GM12878 (cell line): ENCODE measurements around the gene ARL2. TPM values are rescaled to one million over a fixed set of nuclear protein-coding genes. Genes with fewer than 3 reads are reported as not detected.

Experiments used
- ATAC-seq: fragments of 200-7000 bp; cut with Tn5 transposase; 3 replicates; pipeline ENCODE4 v1.9.1; 2020; ENCODE audit warnings: mild to moderate bottlenecking, moderate library complexity
- BruUV-seq: library from RNA; stranded (reverse); fragments of 400-500 nt; replicated peaks from 2 replicates; lab custom pipeline; 2021; lab: Mats Ljungman, UMichigan
- CTCF ChIA-PET: fragments of 300-600 bp; sonication (Branson Sonifier 250); formaldehyde crosslinking; extraction: SDS; loops from one replicate; lab custom pipeline; 2021; ENCODE audit warnings: inconsistent platforms; lab: Yijun Ruan, JAX
- POLR2A ChIA-PET: fragments of 350-600 bp; formaldehyde crosslinking; extraction: SDS; loops from one replicate; lab custom pipeline; 2021; ENCODE audit warnings: inconsistent platforms; lab: Charles Lee
- RAD21 ChIA-PET: fragments of 300-600 bp; sonication (Branson Sonifier 250); formaldehyde crosslinking; loops from one replicate; lab custom pipeline; 2023; ENCODE audit warnings: antibody characterized with exemption; ENCODE audit not compliant: unreplicated experiment; lab: Charles Lee
- SMC1A ChIA-PET: fragments of 300-600 bp; sonication (Branson Sonifier 250); formaldehyde crosslinking; loops from one replicate; lab custom pipeline; 2023; ENCODE audit not compliant: unreplicated experiment, uncharacterized antibody; lab: Charles Lee
- DNase-seq: peaks from one replicate; pipeline ENCODE4 v3.0.0-alpha.2; 2011; ENCODE audit warnings: low read depth, low spot score
- FAIRE-seq: peaks from 3 replicates; lab custom pipeline; 2011; peaks lifted over from hg19 to GRCh38; lab: Jason Lieb, UNC
- H2AFZ ChIP-seq: 2 replicates; pipeline ENCODE4 v1.6.0; 2011; ENCODE audit warnings: low read depth, low read length, control low read depth; ENCODE audit not compliant: control insufficient read depth
- H3K27ac ChIP-seq: 2 replicates; pipeline ENCODE4 v1.5.1; 2011; ENCODE audit warnings: control low read depth; ENCODE audit not compliant: control insufficient read depth, insufficient read depth
- H3K27me3 ChIP-seq, 2 experiments: replicated peaks in 1 of 2; 2 replicates each; pipeline versions ENCODE4 v1.6.0 to v1.6.1; 2011; ENCODE audit warnings: low read length in 1 of 2; ENCODE audit not compliant: control insufficient read depth in 2 of 2, insufficient read depth in 2 of 2
- H3K36me3 ChIP-seq, 2 experiments: 2 replicates each; pipeline ENCODE4 v1.5.1; 2011; ENCODE audit warnings: low read length in 1 of 2; ENCODE audit not compliant: control insufficient read depth in 2 of 2, insufficient read depth in 2 of 2
- H3K4me1 ChIP-seq: 2 replicates; pipeline ENCODE4 v1.6.1; 2011; ENCODE audit warnings: mild to moderate bottlenecking, low read length, moderate library complexity, mixed read lengths; ENCODE audit not compliant: control insufficient read depth, insufficient read depth
- H3K4me2 ChIP-seq: 2 replicates; pipeline ENCODE4 v1.6.0; 2011; ENCODE audit warnings: control low read depth; ENCODE audit not compliant: control insufficient read depth, insufficient read depth
- H3K4me3 ChIP-seq: fragments of 200-600 bp; sonication (generic); 2 replicates; pipeline ENCODE4 v1.5.1; 2016
- H3K79me2 ChIP-seq: 2 replicates; pipeline ENCODE4 v1.6.0; 2011; ENCODE audit warnings: low read length; ENCODE audit not compliant: control insufficient read depth, insufficient read depth
- H3K9ac ChIP-seq: 2 replicates; pipeline ENCODE4 v1.8.0; 2011; ENCODE audit warnings: low read length, control low read depth, mixed read lengths; ENCODE audit not compliant: control insufficient read depth, insufficient read depth
- H3K9me3 ChIP-seq: replicated peaks from 3 replicates; pipeline ENCODE4 v1.5.1; 2011; ENCODE audit warnings: mild to moderate bottlenecking, low read length; ENCODE audit not compliant: control insufficient read depth, insufficient read depth
- H4K20me1 ChIP-seq: 2 replicates; pipeline ENCODE4 v1.6.0; 2011; ENCODE audit not compliant: control insufficient read depth, insufficient read depth
- BMI1 ChIP-seq: fragments of 450-650 bp; IDR thresholded peaks from 2 replicates; pipeline ENCODE4 v1.6.1; 2016; ENCODE audit warnings: mild to moderate bottlenecking, moderate library complexity, borderline replicate concordance
- CREB1 ChIP-seq: IDR thresholded peaks from 2 replicates; pipeline ENCODE4 v1.6.1; 2012; ENCODE audit warnings: low read depth, mild to moderate bottlenecking, inconsistent platforms
- E2F8 ChIP-seq: fragments of 450-650 bp; IDR thresholded peaks from 2 replicates; pipeline ENCODE4 v1.6.1; 2018; ENCODE audit warnings: mild to moderate bottlenecking, low read depth, moderate library complexity; ENCODE audit not compliant: partially characterized antibody
- EZH2 ChIP-seq: IDR thresholded peaks from 2 replicates; pipeline ENCODE4 v1.6.1; 2012; ENCODE audit warnings: low read depth, mild to moderate bottlenecking, control low read depth, inconsistent platforms, low read length, borderline replicate concordance; ENCODE audit not compliant: control insufficient read depth
- HDGF ChIP-seq: fragments of 450-650 bp; IDR thresholded peaks from 2 replicates; pipeline ENCODE4 v1.6.1; 2016; ENCODE audit warnings: antibody characterized with exemption
- MLLT1 ChIP-seq: fragments of 450-650 bp; IDR thresholded peaks from 2 replicates; pipeline ENCODE4 v1.6.1; 2016; ENCODE audit warnings: mild to moderate bottlenecking
- PKNOX1 ChIP-seq: fragments of 450-650 bp; IDR thresholded peaks from 2 replicates; pipeline ENCODE4 v1.6.1; 2016; ENCODE audit warnings: mild to moderate bottlenecking
- POU2F2 ChIP-seq: IDR thresholded peaks from 3 replicates; pipeline ENCODE4 v1.6.1; 2011; ENCODE audit warnings: low read depth, mild to moderate bottlenecking, low read length, borderline replicate concordance
- RB1 ChIP-seq: fragments of 450-650 bp; formaldehyde crosslinking; IDR thresholded peaks from 2 replicates; pipeline ENCODE4 v1.6.1; 2017; ENCODE audit warnings: mild to moderate bottlenecking, borderline replicate concordance
- RCOR1 ChIP-seq: conservative IDR thresholded peaks from 2 replicates; pipeline ENCODE4 v1.6.1; 2012; ENCODE audit warnings: low read depth, low read length, improper control_type of control experiment
- SKIL ChIP-seq: fragments of 450-650 bp; IDR thresholded peaks from 2 replicates; pipeline ENCODE4 v1.6.1; 2017; ENCODE audit warnings: mild to moderate bottlenecking, low read depth, inconsistent platforms; ENCODE audit not compliant: poor library complexity, severe bottlenecking
- SREBF2 ChIP-seq: IDR thresholded peaks from 2 replicates; pipeline ENCODE4 v1.6.1; 2012; ENCODE audit warnings: mild to moderate bottlenecking, low read length
- WGBS: methylation state at CpG from one replicate; pipeline ENCODE4 v1.1.6; 2016; ENCODE audit warnings: low lambda C conversion rate; ENCODE audit not compliant: insufficient replicate concordance, insufficient coverage; ENCODE audit errors: missing lambda C conversion rate; 5-methylcytosine and 5-hydroxymethylcytosine counted together
- in situ Hi-C: fragments of 300-500 bp; cut with MboI; formaldehyde crosslinking; loops from 9 replicates; pipeline ENCODE4 v1.14.3; 2018; ENCODE audit warnings: mixed read lengths
- intact Hi-C: fragments of 100-400 bp; cut with micrococcal nuclease; formaldehyde crosslinking; loops from one replicate; pipeline ENCODE4 v1.14.2; 2022; ENCODE audit not compliant: unreplicated experiment
- polyA plus RNA-seq, 11 experiments: library from polyadenylated mRNA; depleted of rRNA in 4 of 11; unstranded in 6 of 11; stranded (reverse) in 5 of 11; fragments of >200 nt; fragmentation: Nextera tagmentation in 4 of 11; fragmentation: Illumina TruSeq in 1 of 11; extraction: Ambion mirVana in 4 of 11; extraction: Trizol in 1 of 11; gene quantifications; 1 replicate in 1 of 11; 2 replicates in 10 of 11; pipeline versions ENCODE4 v1.2.1 to v1.2.3, GENCODE V29; 2011 to 2016; ENCODE audit warnings: inconsistent platforms in 2 of 11, missing spikeins in 2 of 11, low read depth in 1 of 11
- total RNA-seq, 4 experiments: library from RNA; depleted of rRNA in 3 of 4; stranded (reverse); fragments of >200 nt in 3 of 4; fragmentation: Illumina TruSeq in 1 of 4; extraction: Trizol in 1 of 4; gene quantifications; 2 replicates each; pipeline versions ENCODE4 v1.2.1 to v1.2.3, GENCODE V29; 2013 to 2021

ARL2 gene
- total and polyA plus RNA-seq, 10 of the 15 experiments (the other 5 are each of a cell fraction or from before 2014, with no cell fraction given) = 4.1 to 138 (median 73.4) TPM

DNA sequence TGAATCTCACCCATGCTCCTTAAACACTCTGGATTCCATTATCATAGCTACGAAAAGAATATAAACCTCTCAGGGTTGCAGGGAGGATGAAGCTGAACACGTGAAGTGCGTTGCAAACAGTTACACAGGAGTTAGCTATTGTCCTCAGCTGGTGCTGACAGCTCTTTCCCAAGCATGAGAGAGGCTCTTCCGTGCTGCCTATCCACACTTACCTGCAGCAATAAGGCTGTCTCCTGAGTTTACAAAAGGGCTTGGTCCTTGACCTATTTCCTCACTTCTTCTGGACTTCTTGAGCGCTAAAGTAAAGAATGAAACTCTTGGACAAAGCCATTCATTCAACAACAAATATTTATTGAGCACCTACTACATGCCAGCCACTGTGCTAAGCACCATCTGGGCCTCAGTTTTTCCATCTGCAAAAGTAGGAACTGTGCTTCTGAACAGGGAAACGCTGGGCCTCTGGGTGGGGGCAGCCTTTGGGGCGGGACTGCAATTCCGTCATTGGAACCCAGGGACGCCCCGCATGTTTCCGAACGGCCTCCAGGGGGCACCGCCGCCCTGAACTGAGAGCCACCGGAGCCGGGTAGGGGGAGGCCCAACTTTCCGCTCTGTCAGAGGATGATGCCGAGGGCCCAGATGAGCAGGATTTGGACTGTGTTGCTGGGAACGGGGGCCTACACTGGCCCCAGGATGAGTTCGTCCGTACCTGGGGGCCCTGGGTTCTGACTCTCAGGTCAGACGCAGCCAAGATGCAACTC is 651 bp upstream of the ARL2 start (continued):
- no peak for TF ChIP-seq E2F8
- TF ChIP-seq POU2F2 = no peak

- no peaks in the 10 kb centered on the region for H4K20me1 ChIP-seq
- H3K79me2 ChIP-seq = no peaks in the 10 kb centered on the region; the same call in none of the 2 replicates
- H3K4me1 ChIP-seq = peaks cover 17% of the 10 kb centered on the region
- H3K4me3 ChIP-seq = peak overlapping the region; percentile 76
- ATAC-seq (peak; percentile 26; the same call in 2 of the 3 replicates), DNase-seq (no peak), FAIRE-seq (no peak)
- in situ Hi-C loops = no loop called here
- intact Hi-C loops = loop anchor here (1.0 to 10.0 kb wide), 5 partner anchors 64 to 240 kb away; partner anchors contain the start of genes CAPN1 and VPS51
- 34% methylated on average over 23 of the region's 23 CpGs for WGBS
- peaks cover 0 to 3% of the 10 kb centered on the region in 2 experiments; a peak in 2 of 4 replicates for H3K36me3 ChIP-seq
- no TSS peak for BruUV-seq
- RAD21 ChIA-PET = interaction anchor here (0.7 to 4.8 kb wide), 14 partner anchors 13 to 236 kb away, joined by 3 to 31 read pairs (median 4); partner anchors contain the start of genes CDC42BPG, CDCA5, FAU and MRPL49
- H3K4me2 ChIP-seq = peak overlapping the region; percentile 93
- no peaks in the 10 kb centered on the region for H3K27me3 ChIP-seq
- peak overlapping the region; percentile 88 for H3K27ac ChIP-seq
- H3K9ac ChIP-seq = peak overlapping the region; percentile 86
- POLR2A ChIA-PET = interaction anchor here (0.8 to 1.6 kb wide), 8 partner anchors 26 to 166 kb away, joined by 3 to 4 read pairs (median 4); partner anchors contain the start of genes SAC3D1 and TM7SF2
- peak overlapping the region; percentile 89 for H2AFZ ChIP-seq
- no peaks in the 10 kb centered on the region for H3K9me3 ChIP-seq
- SMC1A ChIA-PET = interaction anchor here (1.0 to 2.5 kb wide), 6 partner anchors 64 to 167 kb away, joined by 3 to 19 read pairs (median 3); partner anchors contain the start of genes FAU and MRPL49
- TF ChIP-seq SKIL = no peak
- no peak for TF ChIP-seq SREBF2
- TF ChIP-seq MLLT1 = peak; percentile 76; the same call in 1 of the 2 replicates
- TF ChIP-seq HDGF = peak; percentile 20; the same call in 1 of the 2 replicates
- TF ChIP-seq RB1 = no peak
- TF ChIP-seq EZH2 = no peak
- TF ChIP-seq PKNOX1 = no peak
- no peak for TF ChIP-seq CREB1
- TF ChIP-seq RCOR1 = no peak
- TF ChIP-seq BMI1 = no peak
- CTCF ChIA-PET = interaction anchor here (0.6 to 8.2 kb wide), 31 partner anchors 11 to 464 kb away, joined by 3 to 89 read pairs (median 5); partner anchors contain the start of genes ATG2A, BATF2, CDC42BPG and FAU
These were observed 817 bp downstream of the ARL2 start for GRCh38 chr11:65014726-65015227.
